ENCODE results near the gene XYLB. TPM values are rescaled to one million over a fixed set of nuclear protein-coding genes. Genes with fewer than 3 reads are reported as not detected.

XYLB gene
- 2.5 and 2.7 TPM in 2 replicates for total RNA-seq

DNA sequence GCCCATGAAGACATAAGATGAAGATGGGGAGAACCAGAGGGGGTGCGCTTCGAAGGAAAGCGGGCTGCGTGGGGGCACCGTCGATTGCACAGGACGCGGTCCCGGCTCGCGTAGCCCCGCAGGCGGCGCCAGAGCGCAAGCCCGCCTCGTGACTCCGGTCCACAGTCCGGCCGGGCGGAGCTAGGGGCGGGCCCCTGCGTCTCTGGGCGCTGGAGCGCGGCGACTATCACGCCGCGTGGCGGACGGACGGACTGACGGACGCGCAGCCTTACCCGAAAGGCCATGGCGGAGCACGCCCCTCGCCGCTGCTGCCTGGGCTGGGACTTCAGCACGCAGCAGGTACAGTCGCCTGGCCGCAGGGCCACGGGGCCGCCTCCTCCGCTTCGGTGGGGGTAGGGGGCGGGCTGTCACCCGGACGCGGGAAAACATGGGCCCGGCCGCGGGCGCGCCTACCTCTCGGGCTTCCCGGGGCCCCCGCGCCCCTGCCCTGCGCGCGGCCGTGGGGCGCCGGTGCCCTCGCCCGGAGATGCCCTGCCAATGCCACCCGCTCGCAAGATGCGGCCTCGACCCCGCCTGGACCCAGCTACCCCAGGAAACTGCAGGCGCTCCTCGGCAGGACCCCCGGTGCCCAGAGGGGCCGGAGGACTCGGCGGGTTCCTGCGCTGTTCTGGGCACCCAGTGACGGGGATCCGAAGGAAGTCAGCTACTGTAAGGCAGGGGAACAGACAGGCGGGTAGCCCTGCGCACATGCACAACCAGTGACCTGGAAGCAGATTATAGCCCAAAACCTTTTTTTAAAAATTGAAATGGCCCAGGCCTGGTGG, at the start of gene XYLB:
TSS of gene XYLB (plus strand) at position 199 of the 824 bp plus-strand sequence. CDS start at position 283, 84 bp downstream.

DNA sequence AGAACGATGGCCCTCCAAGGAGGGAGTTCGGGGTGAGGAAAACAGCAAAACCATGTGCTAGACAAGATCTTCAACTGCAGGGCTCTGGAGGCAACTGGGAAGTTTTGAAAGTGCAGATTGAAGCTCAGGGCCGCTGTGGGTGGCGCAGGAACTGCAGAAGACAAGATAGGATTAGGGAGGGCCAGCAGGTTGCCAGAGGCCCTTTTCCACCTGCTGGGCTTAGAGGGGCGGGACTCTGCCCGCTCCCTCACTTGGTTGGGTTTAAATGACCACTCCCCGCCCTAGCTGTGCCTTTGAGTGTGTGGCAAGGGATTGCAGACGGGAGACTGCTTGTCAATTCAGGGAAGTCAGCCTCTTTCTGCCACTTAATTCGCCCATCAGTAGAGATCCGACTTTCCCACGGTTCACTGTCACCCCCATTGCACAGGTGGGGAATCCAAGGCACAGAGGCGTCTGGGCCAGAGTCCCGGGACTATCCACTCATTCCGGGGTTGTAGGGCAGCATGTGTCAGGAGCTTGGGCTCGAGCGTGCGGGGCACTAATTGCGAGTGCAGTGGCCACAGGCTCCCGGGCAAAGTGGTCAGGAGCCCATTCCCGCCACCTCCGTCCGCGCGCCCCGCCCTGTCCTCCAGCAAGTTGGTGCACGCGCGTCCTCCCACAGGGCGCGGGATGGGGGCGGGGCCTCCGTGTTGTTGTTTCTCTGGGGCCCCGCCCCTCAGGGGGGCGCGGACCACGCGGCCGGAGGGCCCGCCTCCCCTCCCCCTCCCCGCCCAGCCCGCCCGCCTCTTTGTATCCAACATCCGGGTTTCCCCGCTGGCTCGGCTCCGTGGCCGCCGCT, 106.7 kb downstream of the XYLB start, which contains the start of gene ACVR2B:
TSS of gene ACVR2B (plus strand) at position 816 of the 838 bp plus-strand sequence. CDS start 433 bp downstream, outside the sequence.

Other genes starting within 250 kb of the XYLB start
- gene ACAA1, start 209.7 kb upstream of the XYLB start, total RNA-seq: 39.9 and 59.7 TPM in 2 replicates
- gene MYD88, start 208.1 kb upstream of the XYLB start, total RNA-seq: 24.3 and 24.9 TPM in 2 replicates
- 35.5 and 37.5 TPM in 2 replicates for gene OXSR1, start 181.2 kb upstream of the XYLB start, total RNA-seq
- gene SLC22A13, start 81.0 kb upstream of the XYLB start, total RNA-seq: not detected in 2 replicates
- gene SLC22A14, start 64.5 kb upstream of the XYLB start, total RNA-seq: not detected in 2 replicates
- gene ACVR2B, start 107.1 kb downstream of the XYLB start, total RNA-seq: 1.1 and 3.2 TPM in 2 replicates
- gene EXOG, start 149.6 kb downstream of the XYLB start, total RNA-seq: 2.7 and 3.5 TPM in 2 replicates